Measurements from ENCODE around the gene SLC4A2. TPM values are rescaled to one million over a fixed set of nuclear protein-coding genes. Genes with fewer than 3 reads are reported as not detected.

The SLC4A2 gene
- total and polyA plus RNA-seq, 8 donors: 81.7 to 205 (median 104) TPM

- Histone ChIP-seq H3K4me3 (no peak overlapping the region), H3K27ac (no peak overlapping the region), H3K4me1 (peaks cover 20 to 29% of the 10 kb centered on the region in 2 donors), H3K9me3 (no peaks in the 10 kb centered on the region), H3K27me3 (no peaks in the 10 kb centered on the region), H3K36me3 (peaks cover 5 to 74% of the 10 kb centered on the region in 2 donors)
- intact Hi-C loops (cut with DNase I): no loop called here
- no peak for DNase-seq
- no peak for ATAC-seq
- no peak for TF ChIP-seq CTCF (IDR thresholded peaks at IDR 0.05)
Measured at GRCh38 chr7:151064993-151065392, 5.6 kb downstream of the SLC4A2 start.

GRCh38 chr7:151065516-151065915, 6.1 kb downstream of the SLC4A2 start:
- peaks cover 17 to 23% of the 10 kb centered on the region in 2 donors for H3K4me1 ChIP-seq
- H3K27me3 ChIP-seq: no peaks in the 10 kb centered on the region
- ATAC-seq (no peak), DNase-seq (no peak)
- no peak overlapping the region for H3K4me3 ChIP-seq
- peaks cover 5 to 80% of the 10 kb centered on the region in 2 donors for H3K36me3 ChIP-seq
- intact Hi-C loops (cut with DNase I): no loop called here
- H3K27ac ChIP-seq: no peak overlapping the region
- TF ChIP-seq CTCF (IDR thresholded peaks at IDR 0.05): no peak
- no peaks in the 10 kb centered on the region for H3K9me3 ChIP-seq

DNA sequence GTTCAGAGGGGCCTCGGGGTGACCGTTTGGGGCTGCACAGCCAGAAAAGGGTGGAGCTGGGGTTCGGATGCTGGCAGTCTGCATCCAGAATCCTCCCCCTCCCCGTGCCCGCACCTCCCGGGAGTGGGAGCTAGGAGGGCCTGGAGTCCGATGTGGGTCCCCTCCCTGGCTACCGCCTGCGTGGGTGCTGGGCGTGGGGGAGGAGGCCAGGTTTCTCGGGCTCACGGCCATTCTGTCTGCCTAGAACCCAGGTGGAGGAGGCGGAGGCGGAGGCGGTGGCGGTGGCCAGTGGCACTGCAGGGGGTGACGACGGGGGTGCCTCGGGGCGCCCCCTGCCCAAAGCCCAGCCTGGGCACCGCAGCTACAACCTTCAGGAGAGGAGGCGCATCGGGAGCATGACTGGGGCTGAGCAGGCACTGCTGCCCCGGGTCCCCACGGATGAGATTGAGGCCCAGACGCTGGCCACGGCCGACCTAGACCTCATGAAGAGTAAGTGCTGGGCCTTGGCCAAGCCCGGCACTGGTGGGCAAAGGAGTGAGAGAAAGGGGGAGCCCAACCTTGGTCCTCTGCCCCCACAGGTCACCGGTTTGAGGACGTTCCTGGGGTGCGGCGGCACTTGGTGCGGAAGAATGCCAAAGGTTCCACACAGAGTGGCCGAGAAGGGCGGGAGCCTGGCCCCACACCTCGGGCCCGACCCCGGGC, 7.0 kb downstream of the SLC4A2 start:
- DNase-seq: peak in 1 of 4 donors; percentile 77
- intact Hi-C loops (cut with DNase I): no loop called here
- Histone ChIP-seq H3K27me3 (no peaks in the 10 kb centered on the region), H3K27ac (no peak overlapping the region), H3K36me3 (peaks cover 5 to 89% of the 10 kb centered on the region in 2 donors), H3K4me3 (no peak overlapping the region), H3K4me1 (peaks cover 9 to 14% of the 10 kb centered on the region in 2 donors), H3K9me3 (no peaks in the 10 kb centered on the region)
- no peak for TF ChIP-seq CTCF (IDR thresholded peaks at IDR 0.05)
- no peak for ATAC-seq

GRCh38 chr7:151068069-151068773, 8.8 kb downstream of the SLC4A2 start:
- H3K4me1 ChIP-seq: no peaks in the 10 kb centered on the region
- H3K9me3 ChIP-seq: no peaks in the 10 kb centered on the region
- no peak overlapping the region for H3K27ac ChIP-seq
- H3K27me3 ChIP-seq: no peaks in the 10 kb centered on the region
- H3K36me3 ChIP-seq: peaks cover 5 to 95% of the 10 kb centered on the region in 2 donors
- intact Hi-C loops (cut with DNase I): no loop called here
- no peak for TF ChIP-seq CTCF (IDR thresholded peaks at IDR 0.05)
- no peak for ATAC-seq
- no peak for DNase-seq
- H3K4me3 ChIP-seq: no peak overlapping the region

- Histone ChIP-seq H3K4me1 (no peaks in the 10 kb centered on the region), H3K4me3 (no peak overlapping the region), H3K27ac (no peak overlapping the region), H3K36me3 (peaks cover 10 to 100% of the 10 kb centered on the region in 2 donors), H3K9me3 (no peaks in the 10 kb centered on the region), H3K27me3 (no peaks in the 10 kb centered on the region)
- intact Hi-C loops (cut with DNase I): no loop called here
- no peak for TF ChIP-seq CTCF (IDR thresholded peaks at IDR 0.05)
- ATAC-seq (no peak), DNase-seq (no peak)
Measured at GRCh38 chr7:151069841-151070573, 10.6 kb downstream of the SLC4A2 start.
